Measurements from ENCODE around the gene TMEM272.
"Not testable (repeated sequence)": the region's sequence is repeated elsewhere in the genome, so short reads cannot be mapped to it uniquely, and the experiment has no call there.

Gene TMEM272

DNA sequence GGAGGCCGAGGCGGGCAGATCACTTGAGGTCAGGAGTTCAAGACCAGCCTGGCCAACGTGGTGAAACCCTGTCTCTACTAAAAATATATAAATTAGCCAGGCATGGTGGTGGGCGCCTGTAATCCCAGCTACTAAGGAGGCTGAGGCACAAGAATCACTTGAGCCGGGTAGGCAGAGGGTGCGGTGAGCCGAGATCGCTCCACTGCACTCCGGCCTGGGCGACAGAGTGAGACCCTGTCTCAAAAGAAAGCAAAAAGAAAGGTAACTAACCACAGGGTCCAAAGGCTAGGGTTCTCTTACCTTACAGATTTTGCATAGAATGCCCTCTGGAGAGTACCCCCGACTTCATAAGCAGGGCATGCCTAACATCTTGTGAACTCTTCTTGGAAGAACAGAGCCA is 20.3 kb downstream of the TMEM272 start:
- not testable (repeated sequence) for DNase-seq

DNA sequence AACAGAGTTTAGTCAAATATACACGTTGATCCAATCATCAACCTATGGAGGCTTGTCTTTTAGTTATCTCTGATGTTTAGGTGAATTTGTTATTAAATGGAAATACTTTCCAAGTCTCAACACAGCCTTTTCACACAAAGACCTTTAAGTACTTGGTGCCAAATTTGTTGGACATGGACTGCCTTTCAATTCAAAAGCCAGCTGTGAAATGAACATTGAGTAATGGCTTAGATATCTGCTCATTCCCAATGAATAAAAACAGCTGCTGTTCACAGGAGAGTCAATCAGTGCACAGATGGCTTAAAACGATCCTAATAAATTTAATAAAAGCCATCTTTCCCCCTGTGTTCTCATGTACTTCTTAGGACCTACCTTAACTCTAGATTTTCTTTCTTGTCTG is 21.1 kb downstream of the TMEM272 start:
- no peak for DNase-seq

DNA sequence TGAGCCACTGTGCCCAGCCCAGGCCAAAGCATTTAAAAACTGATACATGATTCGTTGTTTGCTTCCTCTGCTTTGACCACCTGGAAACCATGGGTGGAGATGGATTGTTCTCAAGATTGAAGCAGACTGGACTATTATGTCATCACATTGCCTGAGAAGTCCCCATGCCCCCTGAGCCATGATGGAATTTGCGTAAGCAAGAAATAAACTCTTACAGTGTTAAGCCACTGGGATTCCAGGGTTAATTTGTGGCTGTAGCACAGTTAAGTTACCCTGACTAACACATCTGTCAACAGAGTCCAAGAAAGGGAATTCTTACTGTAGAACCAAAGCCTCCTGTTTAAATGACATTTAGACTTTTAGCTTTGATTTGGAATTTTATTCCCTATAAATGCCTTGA is 21.6 kb downstream of the TMEM272 start:
- no peak for DNase-seq

DNA sequence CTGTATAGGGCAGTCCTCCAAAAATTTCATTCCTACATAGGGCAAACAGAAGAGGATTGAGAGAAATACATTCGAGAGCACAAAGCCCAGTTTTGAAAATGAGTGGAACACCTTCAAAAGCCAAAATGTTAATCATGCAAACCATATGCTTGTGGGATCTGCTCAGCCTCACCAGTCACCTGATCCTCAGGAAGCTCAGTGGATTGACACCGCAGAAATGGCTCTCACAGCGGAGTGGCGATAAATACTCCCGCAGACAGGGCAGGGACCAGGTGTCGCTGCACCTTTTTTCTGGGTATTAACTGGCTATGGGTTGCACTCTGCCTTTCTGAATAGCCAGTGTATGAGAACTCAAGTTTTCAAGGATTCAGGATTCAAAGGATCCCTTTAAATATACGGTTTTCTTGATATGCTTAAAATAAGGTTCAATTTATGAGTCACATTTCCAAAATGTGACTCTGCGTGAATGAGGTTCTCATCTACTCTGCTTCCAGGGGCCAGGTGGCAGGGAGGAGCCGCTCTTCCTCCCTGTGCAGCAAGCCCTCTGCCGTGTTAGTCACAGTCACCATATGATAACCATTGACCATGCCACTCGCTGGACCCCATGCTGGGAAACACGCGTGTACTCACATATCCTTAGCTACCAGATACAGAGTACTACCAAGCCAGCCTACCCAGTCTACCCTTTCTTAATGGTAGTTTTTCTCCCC is 22.7 kb downstream of the TMEM272 start:
- peak; percentile 43 for DNase-seq

DNA sequence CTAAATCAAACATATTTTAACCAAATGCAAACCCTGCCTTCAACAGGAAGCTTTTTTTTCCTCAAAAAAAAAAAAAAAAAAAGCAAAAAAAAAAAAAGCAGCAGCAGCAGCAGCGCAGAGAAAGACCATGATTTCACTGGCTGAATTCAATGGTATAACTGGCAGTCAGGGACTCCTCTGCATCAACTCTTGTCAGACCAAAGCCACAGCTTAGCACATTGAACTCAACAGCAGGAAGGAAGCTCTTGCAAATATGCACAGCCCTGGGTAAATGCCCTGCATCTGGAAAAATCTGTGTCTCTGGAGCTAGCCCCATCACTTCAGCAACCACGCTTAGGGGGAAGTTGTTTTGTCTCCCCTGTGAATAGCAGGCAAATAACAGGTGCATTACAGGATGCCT is 23.4 kb downstream of the TMEM272 start:
- peak; percentile 44 for DNase-seq

DNA sequence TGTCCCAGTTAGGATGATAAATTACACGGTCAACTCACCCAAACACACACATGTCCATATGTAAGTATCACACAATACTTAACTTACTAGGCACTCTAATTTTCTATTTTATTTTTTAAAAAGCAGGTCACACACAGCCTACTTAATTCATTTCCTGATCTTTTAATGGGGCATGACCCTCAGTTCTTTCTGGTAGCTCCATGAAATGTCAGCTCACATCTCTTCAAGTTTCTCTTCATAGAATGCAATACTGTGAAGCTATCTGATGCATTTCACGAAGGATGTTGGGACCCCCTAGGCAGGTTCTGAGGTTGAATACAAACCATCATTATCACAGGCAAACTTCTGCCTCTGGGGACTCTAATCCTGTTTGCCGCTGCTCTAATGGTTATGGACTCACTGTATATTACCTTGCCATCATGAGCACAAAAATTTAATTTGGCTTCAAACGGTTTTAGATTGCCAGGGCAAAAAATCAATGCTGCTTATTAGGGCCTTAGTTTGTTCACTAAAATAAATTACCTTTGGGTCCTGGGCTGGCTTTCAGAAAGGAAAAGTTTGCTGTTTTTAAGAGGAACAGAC is 24.9 kb downstream of the TMEM272 start:
- DNase-seq, result no peak

DNA sequence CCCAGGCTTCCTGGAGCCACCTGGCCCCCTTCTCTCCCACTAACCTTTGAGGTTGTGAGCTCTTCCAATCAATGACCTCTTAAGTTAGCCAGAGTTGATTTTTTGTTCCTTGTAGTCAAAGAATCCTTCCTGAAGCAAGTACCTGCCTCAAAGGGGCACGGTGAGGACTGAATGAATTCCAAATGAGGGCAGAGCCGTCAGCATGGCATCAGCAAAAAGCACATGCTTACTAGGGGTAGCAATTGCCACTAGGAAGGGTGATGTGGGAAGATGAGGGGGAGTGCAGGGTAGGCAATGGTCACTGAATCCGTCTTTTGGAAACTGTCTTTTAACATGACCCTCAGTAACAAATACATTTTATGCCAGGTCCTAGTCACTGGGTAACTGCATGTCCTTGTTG is 25.4 kb downstream of the TMEM272 start:
- DNase-seq, result no peak

DNA sequence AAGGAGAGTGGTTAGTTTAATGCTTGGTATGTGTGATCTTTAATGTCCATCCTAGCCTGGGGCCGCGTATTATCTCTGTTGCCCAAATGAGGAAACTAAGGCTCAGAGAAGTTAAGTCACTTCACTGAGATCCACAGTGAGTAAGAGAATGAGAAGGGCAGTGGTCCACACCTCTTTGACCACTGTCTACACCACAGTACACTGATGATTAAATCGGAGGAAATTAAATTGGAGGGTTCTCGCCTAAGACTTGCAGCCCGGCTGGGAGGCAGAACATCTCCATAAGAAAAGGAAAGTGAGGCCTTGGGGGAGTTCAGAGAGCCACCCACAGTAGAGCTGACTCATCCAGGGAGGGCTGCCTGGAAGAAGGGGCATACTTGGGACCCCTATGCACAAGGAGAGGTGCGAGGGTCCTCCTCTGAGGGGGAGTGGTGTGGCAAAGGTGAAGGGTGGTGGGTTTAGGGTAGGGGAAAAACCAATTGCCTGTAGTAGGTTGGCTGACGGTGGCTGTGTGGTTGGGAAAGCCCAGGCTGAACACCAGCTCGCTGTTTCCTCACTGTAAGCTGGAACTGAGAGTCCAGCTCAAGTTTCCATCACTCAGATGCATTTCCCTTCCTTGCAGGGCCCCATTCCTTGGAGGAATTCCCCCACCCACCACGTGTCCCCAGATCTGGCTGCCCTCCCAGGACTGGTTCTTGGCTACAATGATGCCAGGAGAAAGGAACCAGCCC is 26.0 kb downstream of the TMEM272 start:
- DNase-seq, result peak; percentile 30

DNA sequence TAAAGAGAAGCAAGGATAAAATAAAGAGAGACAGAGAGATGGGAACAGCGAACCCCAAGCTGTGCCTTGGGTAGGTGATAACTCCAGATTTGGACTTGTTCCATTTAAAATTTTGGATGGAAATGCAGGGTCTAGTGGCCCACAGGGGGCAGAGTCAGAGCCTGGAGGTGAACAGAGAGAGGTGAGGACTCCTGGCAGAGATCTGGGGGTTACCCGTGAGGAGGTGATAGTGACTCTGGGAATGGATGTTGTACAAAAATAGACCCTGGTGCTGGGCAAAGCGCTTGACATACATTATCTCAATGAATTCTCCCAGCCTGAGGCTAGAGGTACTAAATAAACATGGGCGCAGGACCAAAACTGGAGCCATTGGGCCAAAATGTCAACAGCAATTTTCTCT is 26.7 kb downstream of the TMEM272 start:
- DNase-seq, result no peak

DNA sequence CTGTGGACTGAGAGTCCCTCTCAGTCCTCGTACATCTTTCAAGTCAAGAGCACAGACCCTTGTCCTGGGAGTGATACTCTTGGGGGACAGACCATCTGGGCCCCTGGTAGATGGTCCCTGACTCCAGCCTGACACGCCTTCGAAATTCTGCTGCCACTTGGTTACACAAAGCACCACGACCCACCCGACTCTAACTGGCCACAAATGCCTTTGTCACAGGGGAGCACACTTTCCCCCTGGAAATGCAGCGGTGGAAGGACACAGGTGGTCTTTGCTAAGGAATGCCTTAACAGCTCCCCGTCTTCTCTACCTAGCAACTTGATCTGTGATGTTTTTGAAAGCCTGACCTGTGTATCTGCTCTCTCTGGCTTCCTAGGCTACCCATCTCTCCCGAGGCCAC is 27.3 kb downstream of the TMEM272 start:
- DNase-seq, result no peak

DNA sequence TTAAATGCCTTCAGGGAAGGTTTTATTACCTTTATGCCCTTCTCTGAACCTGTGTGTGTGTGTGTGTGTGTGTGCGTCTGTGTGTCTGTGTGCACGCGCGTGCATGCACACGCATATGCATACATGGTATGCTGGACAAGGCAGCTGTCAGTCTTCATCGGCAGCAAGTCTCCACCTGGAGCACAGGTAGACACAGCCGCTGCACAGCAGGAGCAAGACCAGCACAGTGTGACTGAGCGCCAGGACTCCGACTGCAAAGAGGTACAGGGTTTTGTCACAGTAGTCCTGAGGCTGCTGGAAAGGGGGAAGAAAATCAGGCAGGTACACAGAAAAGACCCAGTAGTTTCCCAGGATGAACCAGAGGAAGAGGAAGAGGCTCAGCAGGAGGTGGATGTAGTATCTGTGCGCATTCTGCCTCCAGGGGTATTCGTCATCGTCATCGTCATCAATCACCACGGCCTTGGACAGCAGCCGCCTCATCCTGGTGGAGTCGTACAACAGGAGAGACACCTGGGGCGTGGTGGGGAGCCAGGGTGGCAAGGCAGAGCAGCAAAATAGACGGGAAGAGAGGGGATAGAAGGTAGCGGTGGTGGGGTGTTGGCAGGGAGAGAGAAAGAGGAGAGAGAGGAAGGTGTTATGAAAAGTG is 28.2 kb downstream of the TMEM272 start:
- DNase-seq, result no peak

DNA sequence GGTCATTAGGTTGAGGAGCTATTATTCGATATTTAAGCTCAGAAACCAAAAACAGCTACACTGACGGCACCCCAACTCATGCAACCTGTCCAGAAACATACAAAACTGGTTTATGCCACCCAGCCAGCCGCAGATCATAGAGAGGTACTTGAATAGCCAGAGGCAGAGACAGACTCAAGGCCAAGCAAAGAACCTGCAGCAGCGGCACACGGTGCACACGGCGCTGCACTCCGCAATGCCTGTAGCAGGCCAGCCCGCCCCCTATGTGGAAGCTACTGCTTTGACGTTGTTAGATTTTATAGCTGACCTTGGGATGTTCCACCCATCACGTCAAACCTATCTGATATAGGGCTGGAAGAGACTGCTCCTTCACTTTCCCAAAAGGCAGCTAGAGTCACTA is 29.1 kb downstream of the TMEM272 start:
- no peak for DNase-seq

DNA sequence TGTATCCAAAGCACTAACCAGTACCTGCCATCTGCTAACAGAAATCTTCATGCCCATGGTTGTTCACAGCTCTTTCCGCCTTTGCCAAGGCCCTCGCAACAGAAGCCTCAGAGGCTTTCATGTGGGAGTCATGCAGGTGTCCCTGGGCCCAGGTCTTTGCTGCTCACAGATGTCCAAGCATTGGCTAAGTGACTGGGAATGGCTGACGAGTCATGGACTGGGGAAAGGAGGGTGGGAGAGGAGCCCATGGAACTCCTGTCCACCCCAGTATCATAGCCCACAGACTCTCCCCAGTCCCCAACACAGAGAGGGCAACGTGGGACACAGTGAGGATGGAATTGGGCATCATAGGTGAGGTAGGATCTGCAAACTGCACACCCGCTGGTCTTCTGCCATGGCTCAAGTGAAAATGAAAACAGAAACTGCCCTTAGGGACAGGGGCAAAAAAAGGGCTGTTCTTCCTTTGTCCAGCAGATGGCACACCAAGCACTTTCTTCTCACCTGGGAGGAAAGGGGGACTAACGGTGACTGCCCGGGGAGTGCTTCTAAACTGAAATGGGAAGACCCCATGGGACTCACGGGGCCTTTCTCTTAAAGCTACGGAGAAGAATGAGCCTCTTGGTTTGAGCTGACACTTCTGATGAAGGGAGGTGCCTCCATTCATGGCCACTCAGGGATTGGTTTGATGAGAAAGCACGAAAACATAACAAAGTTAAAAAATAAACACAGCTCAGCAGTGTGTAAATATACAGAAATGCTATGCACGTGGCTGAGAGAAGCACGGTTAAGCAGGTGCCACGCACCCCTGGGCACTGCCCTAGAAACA is 29.9 kb downstream of the TMEM272 start:
- peak; percentile 81 for DNase-seq

DNA sequence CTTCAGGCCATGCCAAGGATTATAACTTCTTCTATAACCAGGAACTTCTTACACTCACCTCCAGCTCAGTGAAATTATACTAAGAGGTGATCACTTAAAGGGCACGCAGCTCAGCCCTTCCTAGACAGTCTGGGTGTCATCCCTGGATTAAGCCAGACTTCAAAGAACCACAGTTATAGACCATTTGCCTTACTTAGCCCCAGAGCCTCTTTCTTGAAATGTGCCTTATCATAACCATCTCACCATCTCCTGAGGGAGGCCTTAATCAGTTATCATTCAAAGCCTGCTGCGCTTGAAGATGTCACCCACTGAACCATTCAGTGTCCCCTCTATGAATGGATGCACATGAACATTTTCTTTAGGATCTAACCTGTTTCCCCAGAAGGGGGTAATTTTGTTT is 30.9 kb downstream of the TMEM272 start:
- no peak for DNase-seq

DNA sequence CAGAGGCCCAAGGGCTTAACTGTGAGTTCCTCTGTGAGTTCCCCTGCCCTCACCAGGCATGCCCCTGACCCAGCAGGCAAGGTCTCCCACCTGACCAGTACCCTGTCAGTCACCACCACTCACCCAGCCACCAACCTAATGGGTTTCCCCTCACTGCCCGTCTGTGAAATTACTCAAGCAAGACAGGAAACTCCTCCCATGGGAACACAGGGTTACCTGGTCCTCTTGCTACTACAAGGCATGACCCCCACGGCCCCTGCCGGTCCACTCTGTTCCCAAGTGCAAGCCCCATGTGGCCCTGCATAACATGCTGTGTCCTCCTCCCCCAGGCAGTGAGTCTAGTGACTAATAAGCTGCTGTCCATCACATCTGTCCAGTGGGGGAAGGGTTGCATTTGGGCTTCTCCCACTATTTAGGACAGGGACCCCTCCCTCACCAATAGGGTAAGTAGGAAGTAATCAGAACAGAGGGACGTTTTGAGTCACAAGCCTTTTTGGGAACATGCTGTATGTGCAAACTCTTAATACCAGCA is 33.0 kb downstream of the TMEM272 start:
- no peak for DNase-seq

DNA sequence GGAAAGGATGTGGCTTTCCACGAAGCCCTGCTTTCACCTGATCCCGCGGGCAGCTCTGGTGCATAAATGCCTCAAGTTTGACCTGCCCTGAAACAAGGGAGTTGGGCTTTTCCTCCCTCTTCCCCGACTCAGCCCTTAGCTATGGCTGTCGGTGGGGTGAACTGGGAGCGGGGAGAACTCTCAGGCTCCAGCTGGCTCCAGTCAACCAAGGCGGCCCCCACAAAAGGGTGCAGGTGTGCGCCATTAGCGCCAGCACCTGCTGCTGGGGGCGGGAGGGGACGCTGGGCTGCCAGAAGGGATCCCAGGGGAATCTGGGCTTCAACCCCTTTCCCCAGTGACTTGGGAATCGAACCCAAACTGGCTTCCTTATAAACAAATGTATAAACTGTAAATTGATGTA is 33.9 kb downstream of the TMEM272 start:
- DNase-seq, result no peak

DNA sequence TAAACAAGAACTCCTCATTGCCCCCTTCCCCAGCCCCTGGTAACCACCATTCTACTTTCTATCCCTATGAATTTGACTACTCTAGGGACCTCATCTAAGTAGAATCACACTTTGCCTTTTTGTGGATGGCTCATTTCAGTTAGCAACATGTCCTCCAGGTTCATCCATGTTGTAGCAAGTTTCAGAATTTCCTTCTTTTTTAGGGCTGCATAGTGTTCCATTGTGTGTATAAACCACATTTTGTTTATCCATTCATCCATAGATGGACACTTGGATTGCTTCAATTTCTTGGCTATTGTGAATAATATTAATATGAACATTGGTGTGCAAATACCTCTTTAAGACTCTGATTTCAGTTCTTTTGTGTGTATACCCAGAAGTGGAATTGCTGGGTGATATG is 36.2 kb downstream of the TMEM272 start:
- no peak for DNase-seq

DNA sequence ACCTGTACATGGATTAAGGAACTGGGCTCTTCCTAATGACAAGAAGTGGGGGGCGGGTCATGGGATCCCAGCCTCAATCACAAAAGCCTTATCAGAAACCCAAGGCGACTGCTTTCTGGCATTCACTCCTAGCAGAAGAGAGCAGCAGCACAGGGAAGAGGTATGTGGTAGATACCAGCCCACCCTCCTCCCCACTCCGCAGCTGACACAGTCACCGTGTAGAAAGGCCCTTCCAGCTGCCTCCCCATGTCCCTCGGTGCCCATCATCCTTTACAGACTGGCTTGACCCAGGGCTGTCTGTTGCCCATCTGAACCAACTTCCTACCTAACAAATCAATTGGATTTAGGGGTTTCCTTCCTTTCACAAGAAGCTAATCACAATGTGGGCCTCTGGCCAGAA is 37.9 kb downstream of the TMEM272 start:
- no peak for DNase-seq

DNA sequence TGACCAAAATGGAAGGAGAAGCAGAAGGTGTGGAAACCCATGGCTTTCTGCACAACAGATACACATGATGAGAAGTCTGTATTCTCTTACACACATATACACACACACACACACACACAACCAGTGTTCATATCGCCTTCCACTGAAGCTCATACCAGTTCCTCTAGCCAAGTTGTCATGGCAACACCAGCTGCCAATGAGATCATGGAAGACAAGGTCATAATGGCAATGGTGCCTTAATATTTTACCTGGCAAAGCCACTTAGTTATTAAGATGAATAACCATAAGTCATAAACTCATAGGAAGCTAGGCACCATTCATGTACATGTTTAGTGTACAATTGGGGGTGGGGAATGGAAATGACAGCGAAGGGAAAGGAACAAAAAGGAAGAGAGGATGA is 38.4 kb downstream of the TMEM272 start:
- no peak for DNase-seq

DNA sequence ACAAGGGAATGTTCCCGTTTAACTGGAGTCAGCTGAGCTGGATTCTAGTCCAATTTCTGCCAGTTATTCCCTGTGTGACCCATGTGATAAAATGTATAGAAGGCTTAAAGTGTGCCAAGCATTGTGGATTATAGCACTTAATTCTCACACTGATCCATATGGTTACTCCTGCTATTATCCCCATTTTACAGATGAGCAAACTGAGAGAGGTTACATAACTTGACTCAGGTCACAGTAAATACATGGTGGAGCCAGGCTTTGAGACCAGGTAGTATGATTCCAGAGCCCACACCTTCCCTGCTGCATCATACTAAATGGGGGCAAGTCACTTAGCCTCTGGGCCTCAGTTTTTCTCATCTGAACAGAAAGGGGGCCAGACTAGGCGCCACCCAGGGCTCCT is 39.1 kb downstream of the TMEM272 start:
- no peak for DNase-seq

DNA sequence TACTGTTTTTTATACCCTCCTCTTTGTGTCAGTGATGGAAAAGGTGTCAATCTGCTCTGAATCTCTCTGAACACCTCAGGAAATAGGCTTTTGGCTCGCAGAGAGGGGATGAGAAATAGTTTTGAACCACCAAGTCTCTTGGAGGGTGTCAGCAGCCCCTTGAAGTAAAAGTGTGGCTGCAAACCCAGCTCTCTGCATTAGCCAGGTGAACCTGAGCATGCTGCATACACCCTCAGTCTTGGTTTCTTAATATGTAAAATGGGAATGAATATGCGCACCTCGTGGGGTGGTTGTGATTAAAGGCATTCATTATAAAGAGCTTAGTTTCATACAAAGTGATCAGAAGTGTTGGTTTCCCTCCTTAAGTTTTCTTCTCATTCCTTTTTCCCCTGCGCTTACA is 39.7 kb downstream of the TMEM272 start:
- DNase-seq, result no peak

DNA sequence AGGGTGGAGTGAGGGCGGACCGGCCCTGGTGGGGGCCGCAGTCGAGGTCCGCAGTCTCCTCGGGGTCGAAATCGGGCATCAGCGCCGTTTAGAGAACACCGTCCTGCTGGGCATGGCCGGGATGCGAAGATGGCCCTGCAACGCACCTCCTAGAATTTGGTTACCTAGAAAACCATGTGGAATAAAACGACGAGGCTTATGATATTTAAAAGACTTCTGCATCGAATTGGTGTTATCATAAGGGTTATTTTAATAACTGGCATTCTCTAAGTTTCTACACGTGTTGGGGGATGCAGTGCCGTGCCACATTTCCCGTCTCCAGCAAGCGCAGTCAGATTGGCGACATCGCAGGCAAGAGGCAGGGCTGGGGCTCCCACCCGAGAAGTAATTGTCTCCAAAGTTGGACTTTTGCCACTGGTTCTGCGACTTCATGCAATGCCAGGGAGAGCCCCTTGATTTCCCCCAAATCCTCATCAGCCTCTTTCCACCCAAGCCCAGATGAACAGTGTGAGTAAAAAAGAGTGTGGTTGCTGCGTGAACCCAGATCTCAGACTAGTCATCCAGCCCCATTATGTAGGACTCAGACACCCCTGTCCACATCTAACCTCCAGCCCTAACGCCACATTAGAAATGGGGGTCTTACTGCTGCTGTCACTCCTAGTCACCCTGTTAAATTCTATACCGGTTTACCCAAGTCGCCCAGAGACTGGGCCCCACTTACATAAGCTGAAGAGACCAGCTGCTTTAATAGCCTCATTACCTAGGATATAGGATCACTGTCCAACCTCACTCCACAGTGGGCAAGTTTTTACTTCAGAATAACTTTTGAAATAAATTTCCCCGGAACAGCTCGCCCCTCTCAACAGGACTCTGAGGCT is 40.4 kb downstream of the TMEM272 start:
- DNase-seq, result peak; percentile 33
